GM12873 (cell line): ENCODE measurements around the gene RABGGTA.

ENCODE experiments used
- CTCF ChIP-seq: IDR thresholded peaks from 2 replicates; pipeline ENCODE4 v1.5.1; 2012; ENCODE audit warnings: low read depth, mild to moderate bottlenecking, moderate library complexity, low read length, control low read depth; ENCODE audit not compliant: insufficient read depth; ENCODE audit errors: missing control alignments

Gene RABGGTA

GRCh38 chr14:24261256-24261968 is 10.0 kb downstream of the RABGGTA start:
- no peak for TF ChIP-seq CTCF

GRCh38 chr14:24260780-24261157 is 10.6 kb downstream of the RABGGTA start:
- no peak for TF ChIP-seq CTCF

- TF ChIP-seq CTCF = no peak
Observed at GRCh38 chr14:24260026-24260779, 11.2 kb downstream of the RABGGTA start.

GRCh38 chr14:24259282-24260025 is 11.9 kb downstream of the RABGGTA start:
- no peak for TF ChIP-seq CTCF

GRCh38 chr14:24258548-24259265 is 12.7 kb downstream of the RABGGTA start:
- no peak for TF ChIP-seq CTCF

GRCh38 chr14:24258119-24258518 is 13.3 kb downstream of the RABGGTA start:
- TF ChIP-seq CTCF = no peak
